ENCODE measurements around the gene AGPAT3.

AGPAT3 gene

GRCh38 chr21:44027607-44028286 is 162.7 kb downstream of the AGPAT3 start:
- in situ Hi-C loops (cut with HindIII; ENCODE audit: low sequenced_read_pairs): no loop called here
- TF ChIP-seq CTCF (IDR thresholded peaks at IDR 0.05; ENCODE audit: low read depth, low read length): no peak
- no peak for DNase-seq (ENCODE audit: low read depth, low spot score)
- no peak overlapping the region for H3K4me3 ChIP-seq (ENCODE audit: low read depth, low read length)

GRCh38 chr21:44028287-44028659 is 163.2 kb downstream of the AGPAT3 start:
- no peak overlapping the region for H3K4me3 ChIP-seq (ENCODE audit: low read depth, low read length)
- no peak for TF ChIP-seq CTCF (IDR thresholded peaks at IDR 0.05; ENCODE audit: low read depth, low read length)
- DNase-seq (ENCODE audit: low read depth, low spot score): no peak
- in situ Hi-C loops (cut with HindIII; ENCODE audit: low sequenced_read_pairs): no loop called here

DNA sequence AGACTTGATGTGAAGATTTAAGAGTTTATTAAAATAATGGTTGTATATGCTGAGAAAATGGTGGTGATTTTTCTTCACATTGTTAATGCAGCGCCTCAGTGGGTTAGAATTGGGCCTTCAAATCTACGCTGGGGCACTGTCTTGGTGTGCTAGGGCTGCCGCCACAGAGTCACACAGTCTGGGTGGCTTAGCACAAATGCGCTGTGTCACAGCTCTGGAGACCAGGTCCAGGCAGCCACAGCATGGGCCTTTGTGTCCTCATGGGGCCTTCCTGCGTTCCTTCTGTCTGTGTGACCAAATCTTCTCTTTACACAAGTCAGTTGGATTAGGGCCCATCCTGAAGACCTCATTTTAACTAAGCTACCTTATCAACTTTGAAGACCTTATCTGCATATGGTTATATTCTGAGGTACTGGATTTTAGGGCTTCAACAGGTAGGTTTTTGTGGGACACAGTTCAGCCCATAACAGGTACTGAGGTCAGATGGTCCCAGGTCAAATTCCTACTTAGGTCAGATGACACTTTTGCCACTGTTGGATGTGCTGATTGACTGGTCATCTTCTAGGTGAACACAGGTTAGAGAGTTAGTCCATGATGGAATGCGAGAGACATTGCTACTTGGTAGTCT is 164.6 kb downstream of the AGPAT3 start:
- in situ Hi-C loops (cut with HindIII; ENCODE audit: low sequenced_read_pairs): no loop called here
- H3K4me3 ChIP-seq (ENCODE audit: low read depth, low read length): no peak overlapping the region
- DNase-seq (ENCODE audit: low read depth, low spot score): no peak
- TF ChIP-seq CTCF (IDR thresholded peaks at IDR 0.05; ENCODE audit: low read depth, low read length): no peak

DNA sequence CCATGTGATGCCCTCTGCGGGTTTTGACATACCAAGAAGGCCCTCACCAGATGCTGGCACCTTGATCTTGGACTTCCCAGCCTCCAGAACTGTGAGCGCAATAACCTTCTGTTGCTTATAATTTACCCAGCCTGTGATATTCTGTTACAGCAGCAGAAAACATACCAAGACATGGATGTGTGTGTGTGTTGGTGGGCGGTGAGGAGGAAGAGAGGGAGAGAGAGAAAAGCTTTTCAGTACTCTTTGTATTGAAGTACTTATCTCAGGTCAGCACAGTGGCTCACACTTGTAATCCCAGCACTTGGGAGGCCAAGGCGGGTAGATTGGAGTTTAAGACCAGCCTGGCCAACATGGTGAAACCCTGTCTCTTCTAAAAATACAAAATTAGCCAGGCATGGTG is 170.2 kb downstream of the AGPAT3 start:
- TF ChIP-seq CTCF (IDR thresholded peaks at IDR 0.05; ENCODE audit: low read depth, low read length): no peak
- in situ Hi-C loops (cut with HindIII; ENCODE audit: low sequenced_read_pairs): no loop called here
- DNase-seq (ENCODE audit: low read depth, low spot score): no peak
- no peak overlapping the region for H3K4me3 ChIP-seq (ENCODE audit: low read depth, low read length)
